GM12878 (cell line): ENCODE measurements around the gene COL5A1. TPM values are rescaled to one million over a fixed set of nuclear protein-coding genes. Genes with fewer than 3 reads are reported as not detected.

Source experiments
- BMI1 ChIP-seq: fragments of 450-650 bp; IDR thresholded peaks from 2 replicates; pipeline ENCODE4 v1.6.1; 2016; ENCODE audit warnings: mild to moderate bottlenecking, moderate library complexity, borderline replicate concordance
- CHD2 ChIP-seq: IDR thresholded peaks from 2 replicates; pipeline ENCODE4 v1.6.1; 2011; ENCODE audit warnings: low read depth, low read length, improper control_type of control experiment, borderline replicate concordance
- CREB1 ChIP-seq: IDR thresholded peaks from 2 replicates; pipeline ENCODE4 v1.6.1; 2012; ENCODE audit warnings: low read depth, mild to moderate bottlenecking, inconsistent platforms
- DPF2 ChIP-seq: fragments of 450-650 bp; IDR thresholded peaks from 2 replicates; pipeline ENCODE4 v1.6.1; 2017; ENCODE audit warnings: mild to moderate bottlenecking
- MYB ChIP-seq: fragments of 150-350 bp; IDR thresholded peaks from 2 replicates; pipeline ENCODE4 v1.6.1; 2014; ENCODE audit warnings: mild to moderate bottlenecking, low read depth, low read length, borderline replicate concordance
- NBN ChIP-seq: fragments of 450-650 bp; IDR thresholded peaks from 2 replicates; pipeline ENCODE4 v1.6.1; 2016
- NFYA ChIP-seq: IDR thresholded peaks from 2 replicates; pipeline ENCODE4 v1.6.1; 2011; ENCODE audit warnings: low read depth, mild to moderate bottlenecking, low read length, improper control_type of control experiment, borderline replicate concordance
- RB1 ChIP-seq: fragments of 450-650 bp; formaldehyde crosslinking; IDR thresholded peaks from 2 replicates; pipeline ENCODE4 v1.6.1; 2017; ENCODE audit warnings: mild to moderate bottlenecking, borderline replicate concordance
- SIX5 ChIP-seq: IDR thresholded peaks from 2 replicates; pipeline ENCODE4 v1.6.1; 2011; ENCODE audit warnings: mild to moderate bottlenecking, low read depth, low read length, moderate library complexity; ENCODE audit not compliant: severe bottlenecking
- SREBF1 ChIP-seq: IDR thresholded peaks from 2 replicates; pipeline ENCODE4 v1.6.1; 2012; ENCODE audit warnings: mild to moderate bottlenecking, low read length
- TBL1XR1 ChIP-seq: IDR thresholded peaks from 2 replicates; pipeline ENCODE4 v1.6.1; 2012; ENCODE audit warnings: low read depth, low read length, improper control_type of control experiment
- WRNIP1 ChIP-seq: IDR thresholded peaks from 2 replicates; pipeline ENCODE4 v1.6.1; 2011; ENCODE audit warnings: low read depth, low read length, improper control_type of control experiment, borderline replicate concordance
- polyA plus RNA-seq, 11 experiments: library from polyadenylated mRNA; depleted of rRNA in 4 of 11; unstranded in 6 of 11; stranded (reverse) in 5 of 11; fragments of >200 nt; fragmentation: Nextera tagmentation in 4 of 11; fragmentation: Illumina TruSeq in 1 of 11; extraction: Ambion mirVana in 4 of 11; extraction: Trizol in 1 of 11; gene quantifications; 1 replicate in 1 of 11; 2 replicates in 10 of 11; pipeline versions ENCODE4 v1.2.1 to v1.2.3, GENCODE V29; 2011 to 2016; ENCODE audit warnings: inconsistent platforms in 2 of 11, missing spikeins in 2 of 11, low read depth in 1 of 11
- total RNA-seq, 4 experiments: library from RNA; depleted of rRNA in 3 of 4; stranded (reverse); fragments of >200 nt in 3 of 4; fragmentation: Illumina TruSeq in 1 of 4; extraction: Trizol in 1 of 4; gene quantifications; 2 replicates each; pipeline versions ENCODE4 v1.2.1 to v1.2.3, GENCODE V29; 2013 to 2021
- TF ChIP-seq, protein P1 (sequence below): IDR thresholded peaks from 2 replicates; pipeline ENCODE4 v1.6.1; 2011; ENCODE audit warnings: borderline replicate concordance, low read depth, mild to moderate bottlenecking, moderate library complexity, mixed read lengths, low read length; ENCODE audit not compliant: insufficient read depth; ENCODE audit errors: extremely low read length
- TF ChIP-seq, protein P2 (sequence below): IDR thresholded peaks from 2 replicates; pipeline ENCODE4 v1.6.1; 2012; ENCODE audit warnings: low read depth, low read length, improper control_type of control experiment
- TF ChIP-seq, protein P3 (sequence below): fragments of 450-650 bp; IDR thresholded peaks from 2 replicates; pipeline ENCODE4 v1.6.1; 2014; ENCODE audit warnings: mild to moderate bottlenecking
- TF ChIP-seq, protein P4 (sequence below): fragments of 450-650 bp; IDR thresholded peaks from 2 replicates; pipeline ENCODE4 v1.6.1; 2018; ENCODE audit warnings: mild to moderate bottlenecking, low read depth, moderate library complexity; ENCODE audit not compliant: partially characterized antibody
- TF ChIP-seq, protein P5 (sequence below): fragments of 150-350 bp; IDR thresholded peaks from 2 replicates; pipeline ENCODE4 v1.6.1; 2014; ENCODE audit warnings: mild to moderate bottlenecking, low read depth, low read length
- TF ChIP-seq, protein P6 (sequence below): fragments of 450-650 bp; formaldehyde crosslinking; IDR thresholded peaks from 2 replicates; pipeline ENCODE4 v1.4.0; 2022; ENCODE audit warnings: mild to moderate bottlenecking, moderate library complexity

The COL5A1 gene
- total and polyA plus RNA-seq, 10 of the 15 experiments (the other 5 are each of a cell fraction or from before 2014, with no cell fraction given): under 0.01 to 0.15 (median 0.13) TPM; not detected in 4

DNA sequence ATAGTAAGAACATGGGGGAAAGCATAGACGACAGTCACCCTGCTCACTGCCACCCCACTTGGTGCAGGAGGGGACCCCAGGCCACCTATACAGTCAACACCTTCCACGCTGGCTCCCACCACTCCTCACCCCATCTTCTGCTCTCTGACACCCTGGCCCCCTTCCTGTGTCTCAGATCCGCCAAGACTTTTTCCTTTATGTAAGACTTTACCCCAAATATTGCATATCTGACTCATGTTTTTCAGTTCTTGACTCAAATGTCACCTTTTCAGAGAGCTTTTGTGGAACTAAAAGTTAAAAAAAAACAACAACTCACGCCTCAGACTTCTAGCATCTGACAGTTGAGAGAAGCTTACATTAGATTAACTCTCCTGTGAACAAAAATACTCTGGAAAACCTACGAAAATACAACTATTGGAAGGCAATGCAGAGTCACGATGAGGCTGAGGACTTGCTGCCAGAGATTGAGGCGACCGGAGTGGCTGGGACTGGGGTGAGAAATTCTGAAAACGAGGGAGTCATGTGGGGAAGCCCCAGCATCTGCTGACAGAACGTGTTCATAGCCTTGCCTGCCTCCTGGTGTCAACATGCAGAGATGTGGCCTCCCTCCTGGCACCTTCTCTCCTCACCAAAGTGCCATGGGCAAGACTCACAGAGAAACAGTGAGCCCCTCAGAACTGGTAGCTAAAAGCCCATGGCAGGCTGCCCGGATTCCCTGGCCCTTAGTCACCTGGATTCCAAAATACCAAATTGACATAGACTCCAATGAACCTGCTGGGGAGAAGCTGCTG, 216.6 kb downstream of the COL5A1 start (continued):
- TF ChIP-seq, protein P1, sequence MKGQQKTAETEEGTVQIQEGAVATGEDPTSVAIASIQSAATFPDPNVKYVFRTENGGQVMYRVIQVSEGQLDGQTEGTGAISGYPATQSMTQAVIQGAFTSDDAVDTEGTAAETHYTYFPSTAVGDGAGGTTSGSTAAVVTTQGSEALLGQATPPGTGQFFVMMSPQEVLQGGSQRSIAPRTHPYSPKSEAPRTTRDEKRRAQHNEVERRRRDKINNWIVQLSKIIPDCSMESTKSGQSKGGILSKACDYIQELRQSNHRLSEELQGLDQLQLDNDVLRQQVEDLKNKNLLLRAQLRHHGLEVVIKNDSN: no peak
- no peak for TF ChIP-seq WRNIP1
- TF ChIP-seq NBN: peak; percentile 63; the same call in 1 of the 2 replicates
- TF ChIP-seq BMI1: no peak; the same call in 1 of the 2 replicates
- TF ChIP-seq, protein P2, sequence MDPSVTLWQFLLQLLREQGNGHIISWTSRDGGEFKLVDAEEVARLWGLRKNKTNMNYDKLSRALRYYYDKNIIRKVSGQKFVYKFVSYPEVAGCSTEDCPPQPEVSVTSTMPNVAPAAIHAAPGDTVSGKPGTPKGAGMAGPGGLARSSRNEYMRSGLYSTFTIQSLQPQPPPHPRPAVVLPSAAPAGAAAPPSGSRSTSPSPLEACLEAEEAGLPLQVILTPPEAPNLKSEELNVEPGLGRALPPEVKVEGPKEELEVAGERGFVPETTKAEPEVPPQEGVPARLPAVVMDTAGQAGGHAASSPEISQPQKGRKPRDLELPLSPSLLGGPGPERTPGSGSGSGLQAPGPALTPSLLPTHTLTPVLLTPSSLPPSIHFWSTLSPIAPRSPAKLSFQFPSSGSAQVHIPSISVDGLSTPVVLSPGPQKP: no peak
- TF ChIP-seq, protein P3, sequence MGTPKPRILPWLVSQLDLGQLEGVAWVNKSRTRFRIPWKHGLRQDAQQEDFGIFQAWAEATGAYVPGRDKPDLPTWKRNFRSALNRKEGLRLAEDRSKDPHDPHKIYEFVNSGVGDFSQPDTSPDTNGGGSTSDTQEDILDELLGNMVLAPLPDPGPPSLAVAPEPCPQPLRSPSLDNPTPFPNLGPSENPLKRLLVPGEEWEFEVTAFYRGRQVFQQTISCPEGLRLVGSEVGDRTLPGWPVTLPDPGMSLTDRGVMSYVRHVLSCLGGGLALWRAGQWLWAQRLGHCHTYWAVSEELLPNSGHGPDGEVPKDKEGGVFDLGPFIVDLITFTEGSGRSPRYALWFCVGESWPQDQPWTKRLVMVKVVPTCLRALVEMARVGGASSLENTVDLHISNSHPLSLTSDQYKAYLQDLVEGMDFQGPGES: no peak
- TF ChIP-seq, protein P4, sequence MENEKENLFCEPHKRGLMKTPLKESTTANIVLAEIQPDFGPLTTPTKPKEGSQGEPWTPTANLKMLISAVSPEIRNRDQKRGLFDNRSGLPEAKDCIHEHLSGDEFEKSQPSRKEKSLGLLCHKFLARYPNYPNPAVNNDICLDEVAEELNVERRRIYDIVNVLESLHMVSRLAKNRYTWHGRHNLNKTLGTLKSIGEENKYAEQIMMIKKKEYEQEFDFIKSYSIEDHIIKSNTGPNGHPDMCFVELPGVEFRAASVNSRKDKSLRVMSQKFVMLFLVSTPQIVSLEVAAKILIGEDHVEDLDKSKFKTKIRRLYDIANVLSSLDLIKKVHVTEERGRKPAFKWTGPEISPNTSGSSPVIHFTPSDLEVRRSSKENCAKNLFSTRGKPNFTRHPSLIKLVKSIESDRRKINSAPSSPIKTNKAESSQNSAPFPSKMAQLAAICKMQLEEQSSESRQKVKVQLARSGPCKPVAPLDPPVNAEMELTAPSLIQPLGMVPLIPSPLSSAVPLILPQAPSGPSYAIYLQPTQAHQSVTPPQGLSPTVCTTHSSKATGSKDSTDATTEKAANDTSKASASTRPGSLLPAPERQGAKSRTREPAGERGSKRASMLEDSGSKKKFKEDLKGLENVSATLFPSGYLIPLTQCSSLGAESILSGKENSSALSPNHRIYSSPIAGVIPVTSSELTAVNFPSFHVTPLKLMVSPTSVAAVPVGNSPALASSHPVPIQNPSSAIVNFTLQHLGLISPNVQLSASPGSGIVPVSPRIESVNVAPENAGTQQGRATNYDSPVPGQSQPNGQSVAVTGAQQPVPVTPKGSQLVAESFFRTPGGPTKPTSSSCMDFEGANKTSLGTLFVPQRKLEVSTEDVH: no peak
- TF ChIP-seq DPF2: peak; percentile 85
- peak; percentile 41 for TF ChIP-seq CREB1
- TF ChIP-seq, protein P5, sequence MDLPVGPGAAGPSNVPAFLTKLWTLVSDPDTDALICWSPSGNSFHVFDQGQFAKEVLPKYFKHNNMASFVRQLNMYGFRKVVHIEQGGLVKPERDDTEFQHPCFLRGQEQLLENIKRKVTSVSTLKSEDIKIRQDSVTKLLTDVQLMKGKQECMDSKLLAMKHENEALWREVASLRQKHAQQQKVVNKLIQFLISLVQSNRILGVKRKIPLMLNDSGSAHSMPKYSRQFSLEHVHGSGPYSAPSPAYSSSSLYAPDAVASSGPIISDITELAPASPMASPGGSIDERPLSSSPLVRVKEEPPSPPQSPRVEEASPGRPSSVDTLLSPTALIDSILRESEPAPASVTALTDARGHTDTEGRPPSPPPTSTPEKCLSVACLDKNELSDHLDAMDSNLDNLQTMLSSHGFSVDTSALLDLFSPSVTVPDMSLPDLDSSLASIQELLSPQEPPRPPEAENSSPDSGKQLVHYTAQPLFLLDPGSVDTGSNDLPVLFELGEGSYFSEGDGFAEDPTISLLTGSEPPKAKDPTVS: no peak
- TF ChIP-seq CHD2: no peak
- TF ChIP-seq RB1: no peak
- TF ChIP-seq, protein P6, sequence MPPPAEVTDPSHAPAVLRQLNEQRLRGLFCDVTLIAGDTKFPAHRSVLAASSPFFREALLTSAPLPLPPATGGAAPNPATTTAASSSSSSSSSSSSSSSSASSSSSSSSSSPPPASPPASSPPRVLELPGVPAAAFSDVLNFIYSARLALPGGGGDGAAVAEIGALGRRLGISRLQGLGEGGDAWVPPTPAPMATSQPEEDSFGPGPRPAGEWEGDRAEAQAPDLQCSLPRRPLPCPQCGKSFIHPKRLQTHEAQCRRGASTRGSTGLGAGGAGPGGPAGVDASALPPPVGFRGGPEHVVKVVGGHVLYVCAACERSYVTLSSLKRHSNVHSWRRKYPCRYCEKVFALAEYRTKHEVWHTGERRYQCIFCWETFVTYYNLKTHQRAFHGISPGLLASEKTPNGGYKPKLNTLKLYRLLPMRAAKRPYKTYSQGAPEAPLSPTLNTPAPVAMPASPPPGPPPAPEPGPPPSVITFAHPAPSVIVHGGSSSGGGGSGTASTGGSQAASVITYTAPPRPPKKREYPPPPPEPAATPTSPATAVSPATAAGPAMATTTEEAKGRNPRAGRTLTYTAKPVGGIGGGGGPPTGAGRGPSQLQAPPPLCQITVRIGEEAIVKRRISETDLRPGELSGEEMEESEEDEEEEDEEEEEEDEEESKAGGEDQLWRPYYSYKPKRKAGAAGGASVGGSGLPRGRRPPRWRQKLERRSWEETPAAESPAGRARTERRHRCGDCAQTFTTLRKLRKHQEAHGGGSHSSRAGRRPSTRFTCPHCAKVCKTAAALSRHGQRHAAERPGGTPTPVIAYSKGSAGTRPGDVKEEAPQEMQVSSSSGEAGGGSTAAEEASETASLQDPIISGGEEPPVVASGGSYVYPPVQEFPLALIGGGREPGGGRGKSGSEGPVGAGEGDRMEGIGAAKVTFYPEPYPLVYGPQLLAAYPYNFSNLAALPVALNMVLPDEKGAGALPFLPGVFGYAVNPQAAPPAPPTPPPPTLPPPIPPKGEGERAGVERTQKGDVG: no peak
- TF ChIP-seq SIX5: no peak
- no peak for TF ChIP-seq MYB
- TF ChIP-seq SREBF1: no peak
- TF ChIP-seq TBL1XR1: no peak
- TF ChIP-seq NFYA: no peak
